Progenitor cell of endocrine pancreas (in vitro differentiated cells): Measurements from ENCODE around the gene LRIT1. TPM values are rescaled to one million over a fixed set of nuclear protein-coding genes. Genes with fewer than 3 reads are reported as not detected.
A peak's percentile ranks its signal among the peaks of the same experiment; 100 is the strongest.

Source experiments
- DNase-seq: peaks from one replicate; pipeline ENCODE4 v3.0.0; 2021; ENCODE audit warnings: low spot score; ENCODE audit not compliant: unreplicated experiment
- H3K27ac Mint-ChIP-seq: 2 replicates; pipeline ENCODE4 v1.8.0; 2021; ENCODE audit warnings: mild to moderate bottlenecking, moderate library complexity, mixed read lengths
- H3K27me3 Mint-ChIP-seq: 2 replicates; pipeline ENCODE4 v1.8.0; 2021; ENCODE audit warnings: mixed read lengths
- H3K36me3 Mint-ChIP-seq: 2 replicates; pipeline ENCODE4 v1.8.0; 2022; ENCODE audit warnings: mixed read lengths; ENCODE audit not compliant: insufficient read depth
- H3K4me1 Mint-ChIP-seq: 2 replicates; pipeline ENCODE4 v1.8.0; 2021; ENCODE audit warnings: low read depth, mixed read lengths
- H3K4me3 Mint-ChIP-seq: 2 replicates; pipeline ENCODE4 v1.8.0; 2021; ENCODE audit warnings: low read depth, mild to moderate bottlenecking, moderate library complexity, mixed read lengths
- H3K9me3 Mint-ChIP-seq: 2 replicates; pipeline ENCODE4 v1.8.0; 2021; ENCODE audit warnings: low read depth, mixed read lengths
- total RNA-seq: library from RNA; stranded (reverse); gene quantifications from 2 replicates; pipeline ENCODE4 v1.2.1, GENCODE V29; 2021
- TF ChIP-seq, protein P1 (sequence below): fragments of 200-600 bp; sonication (generic); IDR thresholded peaks from one replicate; pipeline ENCODE4 v1.5.0; 2021; ENCODE audit warnings: antibody characterized with exemption, mild to moderate bottlenecking; ENCODE audit not compliant: unreplicated experiment

Gene LRIT1
- total RNA-seq, 1 donor from 2014 or later: not detected

DNA sequence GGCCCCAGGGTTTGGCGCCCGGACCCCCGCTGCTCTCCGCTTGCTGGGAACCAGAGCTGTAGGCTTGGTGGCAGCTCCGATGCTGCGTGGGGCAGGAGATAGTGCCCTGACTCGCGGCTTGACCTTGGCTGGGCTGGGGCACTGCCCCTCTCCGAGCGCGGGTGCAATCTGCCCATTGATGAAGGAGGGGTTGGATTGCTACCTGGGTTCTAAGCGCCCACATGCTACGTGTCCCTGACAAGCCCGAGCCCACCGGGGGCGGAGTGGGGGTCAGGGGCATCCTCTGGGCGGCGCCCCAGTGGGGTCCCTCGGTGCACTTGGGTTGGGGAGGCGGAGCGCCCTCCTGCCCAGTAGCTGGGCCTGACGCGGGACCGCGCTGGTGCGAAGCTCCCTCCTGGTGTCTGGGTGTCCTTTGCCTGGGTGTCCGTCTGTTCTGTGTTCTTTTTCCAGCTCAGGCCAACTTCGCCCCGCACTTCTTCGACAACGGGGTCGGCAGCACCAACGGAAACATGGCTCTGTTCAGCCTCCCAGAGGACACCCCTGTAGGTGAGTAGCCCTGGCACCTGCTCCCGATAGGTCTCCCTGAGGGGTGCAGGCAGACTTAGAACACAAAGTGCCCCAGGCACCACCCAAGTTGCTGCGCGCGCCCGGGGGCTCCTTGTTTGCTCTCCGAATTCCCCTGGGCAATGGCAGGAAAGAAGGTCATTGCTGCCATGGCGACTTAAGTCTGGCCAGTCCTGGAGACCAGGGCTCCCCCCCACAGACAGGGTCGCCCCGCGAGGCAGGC lies 46.1 kb downstream of the LRIT1 start:
- DNase-seq: no peak
- H3K27me3 Mint-ChIP-seq: peaks cover 90% of the 10 kb centered on the region
- H3K4me1 Mint-ChIP-seq: no peaks in the 10 kb centered on the region
- peak overlapping the region; percentile 26 for H3K4me3 Mint-ChIP-seq
- TF ChIP-seq, protein P1, sequence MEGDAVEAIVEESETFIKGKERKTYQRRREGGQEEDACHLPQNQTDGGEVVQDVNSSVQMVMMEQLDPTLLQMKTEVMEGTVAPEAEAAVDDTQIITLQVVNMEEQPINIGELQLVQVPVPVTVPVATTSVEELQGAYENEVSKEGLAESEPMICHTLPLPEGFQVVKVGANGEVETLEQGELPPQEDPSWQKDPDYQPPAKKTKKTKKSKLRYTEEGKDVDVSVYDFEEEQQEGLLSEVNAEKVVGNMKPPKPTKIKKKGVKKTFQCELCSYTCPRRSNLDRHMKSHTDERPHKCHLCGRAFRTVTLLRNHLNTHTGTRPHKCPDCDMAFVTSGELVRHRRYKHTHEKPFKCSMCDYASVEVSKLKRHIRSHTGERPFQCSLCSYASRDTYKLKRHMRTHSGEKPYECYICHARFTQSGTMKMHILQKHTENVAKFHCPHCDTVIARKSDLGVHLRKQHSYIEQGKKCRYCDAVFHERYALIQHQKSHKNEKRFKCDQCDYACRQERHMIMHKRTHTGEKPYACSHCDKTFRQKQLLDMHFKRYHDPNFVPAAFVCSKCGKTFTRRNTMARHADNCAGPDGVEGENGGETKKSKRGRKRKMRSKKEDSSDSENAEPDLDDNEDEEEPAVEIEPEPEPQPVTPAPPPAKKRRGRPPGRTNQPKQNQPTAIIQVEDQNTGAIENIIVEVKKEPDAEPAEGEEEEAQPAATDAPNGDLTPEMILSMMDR: no peak
- no peaks in the 10 kb centered on the region for H3K9me3 Mint-ChIP-seq
- H3K27ac Mint-ChIP-seq: no peak overlapping the region
- H3K36me3 Mint-ChIP-seq: no peaks in the 10 kb centered on the region

DNA sequence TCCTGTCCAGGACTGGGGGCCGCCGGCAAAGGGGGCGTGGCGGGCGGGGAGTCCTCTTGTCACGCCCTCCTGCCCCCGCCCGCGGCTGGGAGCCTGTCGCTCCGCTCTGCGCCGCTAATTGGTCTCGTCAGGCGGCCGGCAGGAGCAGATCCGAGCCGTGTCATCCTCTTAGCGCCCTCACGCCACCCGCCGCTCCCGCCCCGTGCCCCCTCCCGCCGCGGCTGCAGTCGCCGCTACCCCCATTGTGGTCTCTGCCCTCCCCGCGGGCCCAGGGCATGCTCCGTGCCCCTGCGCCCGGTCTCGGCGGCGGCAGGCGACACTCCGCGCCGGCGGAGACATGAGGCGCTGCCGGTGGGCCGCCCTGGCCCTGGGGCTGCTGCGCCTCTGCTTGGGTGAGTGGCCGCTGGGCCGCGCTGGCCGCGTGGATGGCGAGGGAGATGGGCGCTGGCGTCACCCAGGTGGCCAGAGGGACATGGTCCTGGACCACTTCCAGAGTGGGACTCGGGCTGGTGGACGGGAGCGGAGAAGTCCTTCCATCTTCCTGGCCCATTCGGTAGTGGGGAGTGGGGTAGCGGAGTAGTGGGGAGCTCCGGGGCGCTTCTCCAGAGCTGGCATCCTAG lies 46.8 kb downstream of the LRIT1 start, which contains the start of gene CDHR1:
Gene CDHR1 (plus strand): TSS at position 114 of the 620 bp plus-strand sequence. CDS start 224 bp downstream, at position 338.
- H3K27me3 Mint-ChIP-seq: peaks cover 86% of the 10 kb centered on the region
- H3K4me1 Mint-ChIP-seq: no peaks in the 10 kb centered on the region
- H3K36me3 Mint-ChIP-seq: no peaks in the 10 kb centered on the region
- no peak within 1 kb of the TSS for H3K27ac Mint-ChIP-seq
- peak within 1 kb of the TSS; percentile 26 for H3K4me3 Mint-ChIP-seq
- no peaks in the 10 kb centered on the region for H3K9me3 Mint-ChIP-seq
- TF ChIP-seq, protein P1: no peak
- DNase-seq: no peak

DNA sequence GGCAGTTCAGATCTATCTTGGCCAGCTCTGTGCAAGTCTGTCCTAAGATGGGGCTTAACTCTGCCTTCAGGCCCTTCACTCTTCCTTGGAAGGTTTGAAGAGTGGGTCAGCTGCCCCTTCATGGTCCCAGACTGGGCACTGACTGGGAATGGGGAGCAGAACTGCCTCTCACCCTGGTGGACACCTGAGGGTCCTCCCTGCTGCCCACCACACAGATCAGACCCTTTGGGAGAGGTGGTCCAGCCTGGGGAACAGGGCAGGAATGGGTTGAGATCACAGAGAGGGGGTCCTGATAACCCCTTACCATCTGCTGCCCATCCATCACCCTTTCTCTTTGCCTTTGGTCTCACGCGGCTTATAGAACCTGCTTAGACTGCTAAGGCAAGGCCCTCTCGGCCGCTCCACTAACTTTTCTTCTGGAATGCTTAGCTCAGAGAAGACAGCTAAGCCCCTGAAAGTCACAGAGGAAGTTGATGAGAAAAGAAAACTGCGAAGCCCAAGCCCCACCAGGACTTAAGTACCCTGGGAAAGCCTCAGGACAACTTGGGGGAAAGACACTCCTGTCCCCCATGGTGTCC lies 47.4 kb downstream of the LRIT1 start:
- no peak for DNase-seq
- H3K4me1 Mint-ChIP-seq: no peaks in the 10 kb centered on the region
- no peak overlapping the region for H3K27ac Mint-ChIP-seq
- H3K36me3 Mint-ChIP-seq: no peaks in the 10 kb centered on the region
- H3K27me3 Mint-ChIP-seq: peaks cover 81% of the 10 kb centered on the region
- TF ChIP-seq, protein P1: no peak
- H3K4me3 Mint-ChIP-seq: no peak overlapping the region
- no peaks in the 10 kb centered on the region for H3K9me3 Mint-ChIP-seq

DNA sequence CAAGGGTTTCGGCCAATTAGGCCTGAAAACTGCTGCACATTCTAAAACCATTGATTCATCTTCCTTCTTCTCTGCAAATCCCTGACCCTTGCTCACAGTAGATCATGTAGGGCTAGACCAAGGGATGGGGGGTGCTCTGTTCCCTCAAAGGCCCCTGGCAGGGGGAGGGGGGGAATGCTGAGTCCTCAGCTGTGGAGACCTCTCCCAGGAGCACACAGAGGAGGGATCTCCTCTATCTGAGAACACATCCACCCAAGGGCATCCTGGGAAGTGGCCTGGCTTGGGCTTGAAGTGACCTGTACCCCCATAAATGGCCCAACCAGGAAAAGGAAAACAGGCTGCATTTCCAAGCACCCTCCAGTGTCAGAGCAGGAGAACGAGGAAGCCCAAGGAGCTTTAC lies 48.0 kb downstream of the LRIT1 start:
- H3K4me1 Mint-ChIP-seq: no peaks in the 10 kb centered on the region
- no peak overlapping the region for H3K4me3 Mint-ChIP-seq
- no peaks in the 10 kb centered on the region for H3K9me3 Mint-ChIP-seq
- TF ChIP-seq, protein P1: no peak
- no peaks in the 10 kb centered on the region for H3K36me3 Mint-ChIP-seq
- no peak overlapping the region for H3K27ac Mint-ChIP-seq
- DNase-seq: no peak
- H3K27me3 Mint-ChIP-seq: peaks cover 77% of the 10 kb centered on the region

DNA sequence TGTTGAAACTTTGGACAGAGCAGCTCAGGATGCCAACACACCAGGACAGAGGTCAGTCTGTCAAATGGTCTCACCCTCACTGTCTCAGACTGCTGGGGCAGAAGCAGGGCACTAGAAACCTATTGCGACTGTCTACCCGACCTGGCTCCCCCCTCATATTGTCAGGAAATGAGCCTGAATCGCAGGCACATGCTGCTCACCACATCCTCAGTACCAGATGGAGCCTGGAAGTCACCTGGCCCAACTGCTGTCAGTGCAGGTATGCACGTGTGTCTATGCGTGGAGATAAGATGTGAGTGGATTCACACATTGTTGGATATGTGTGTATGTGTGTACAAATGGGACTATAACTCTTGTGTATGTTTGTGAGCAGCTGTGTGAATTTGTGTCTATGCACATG lies 50.2 kb downstream of the LRIT1 start:
- Mint-ChIP-seq H3K4me3 (no peak overlapping the region), H3K4me1 (no peaks in the 10 kb centered on the region), H3K27ac (no peak overlapping the region), H3K27me3 (peaks cover 58% of the 10 kb centered on the region), H3K9me3 (no peaks in the 10 kb centered on the region), H3K36me3 (no peaks in the 10 kb centered on the region)
- TF ChIP-seq, protein P1: no peak
- DNase-seq: no peak
